Astrocyte of the spinal cord (primary cell): ENCODE results near the gene GRIFIN.

ENCODE experiments used
- DNase-seq: peaks from one replicate; pipeline ENCODE4 v3.0.0; 2011; ENCODE audit warnings: low read depth, low spot score
- H3K4me3 ChIP-seq: 2 replicates; pipeline ENCODE4 v1.5.1; 2011; ENCODE audit warnings: low read depth, mild to moderate bottlenecking, low read length, moderate library complexity
- CTCF ChIP-seq: IDR thresholded peaks from 2 replicates; pipeline ENCODE4 v1.5.1; 2012; ENCODE audit warnings: low read depth, mild to moderate bottlenecking, low read length, inconsistent platforms
- in situ Hi-C: cut with HindIII; loops from 2 replicates; pipeline ENCODE4 v1.10.0; 2017; ENCODE audit warnings: low sequenced_read_pairs

GRIFIN gene

GRCh38 chr7:2493205-2494164, 17.3 kb upstream of the GRIFIN start:
- no peak overlapping the region for H3K4me3 ChIP-seq
- no peak for TF ChIP-seq CTCF
- in situ Hi-C loops, result no loop called here
- no peak for DNase-seq

GRCh38 chr7:2492038-2492437, 15.8 kb upstream of the GRIFIN start:
- in situ Hi-C loops, result no loop called here
- TF ChIP-seq CTCF, result no peak
- no peak for DNase-seq
- no peak overlapping the region for H3K4me3 ChIP-seq

DNA sequence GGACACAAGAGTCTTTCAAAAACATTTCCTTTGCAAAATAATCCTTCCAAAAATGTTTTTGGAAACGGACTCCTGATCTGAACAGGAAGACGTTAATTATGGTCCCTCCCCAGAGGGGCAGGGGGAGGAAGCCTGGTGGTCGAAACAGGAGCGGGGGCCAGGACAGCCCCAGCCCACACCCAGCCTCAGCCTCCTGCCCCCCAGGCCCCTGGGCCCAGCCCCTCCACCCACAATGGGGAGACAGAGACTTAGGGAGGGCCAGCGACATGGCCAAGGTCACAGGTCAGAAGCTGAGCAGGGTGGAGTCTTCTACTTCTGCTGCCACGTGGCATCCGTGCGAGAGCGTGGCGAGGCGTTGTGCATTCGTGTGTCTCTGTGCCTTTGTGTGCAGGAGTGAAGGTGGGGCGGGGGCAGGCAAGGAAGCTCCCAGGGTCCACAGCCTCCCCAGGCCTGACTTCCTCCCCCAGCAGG, 14.0 kb upstream of the GRIFIN start:
- no peak overlapping the region for H3K4me3 ChIP-seq
- no peak for DNase-seq
- no peak for TF ChIP-seq CTCF
- in situ Hi-C loops, result no loop called here

DNA sequence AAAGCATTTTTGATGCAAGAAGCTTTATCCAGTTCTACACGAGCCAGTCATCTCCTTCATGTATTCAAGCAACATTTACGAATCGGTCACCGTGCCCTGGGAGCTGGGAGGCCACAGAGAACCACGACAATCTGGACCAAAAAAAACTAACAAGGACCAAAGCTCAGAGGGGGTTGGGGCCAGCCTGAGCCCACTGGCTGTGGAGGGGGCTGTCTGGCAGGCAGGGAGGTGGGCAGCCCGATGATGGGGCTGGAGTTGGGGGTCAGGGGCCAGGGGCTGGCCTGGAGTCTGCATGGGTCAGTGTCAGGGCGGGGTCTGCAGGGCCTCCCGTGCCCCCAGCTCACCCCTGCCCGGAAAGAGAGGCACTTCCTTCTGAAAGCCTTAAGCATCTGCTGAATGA, 12.5 kb upstream of the GRIFIN start:
- in situ Hi-C loops, result no loop called here
- no peak overlapping the region for H3K4me3 ChIP-seq
- no peak for DNase-seq
- TF ChIP-seq CTCF, result no peak

- DNase-seq, result no peak
- in situ Hi-C loops, result no loop called here
- H3K4me3 ChIP-seq, result no peak overlapping the region
- no peak for TF ChIP-seq CTCF
These were observed 12.1 kb upstream of the GRIFIN start for GRCh38 chr7:2488272-2488645.

GRCh38 chr7:2487586-2488271, 11.5 kb upstream of the GRIFIN start:
- H3K4me3 ChIP-seq, result no peak overlapping the region
- TF ChIP-seq CTCF, result no peak
- in situ Hi-C loops, result no loop called here
- DNase-seq, result no peak
